Tibial artery (tissue), 4 donors: Measurements from ENCODE around the gene NFIB.

Experiments
- DNase-seq, 2 donors: peaks; one replicate each; pipeline ENCODE4 v3.0.0-alpha.2; 2019
- H3K27ac ChIP-seq, 2 donors: fragments of 200-600 bp; sonication (generic) in 1 of 2; 1 replicate in 1 of 2; 2 replicates in 1 of 2; pipeline ENCODE4 v1.5.1; 2018 to 2019; ENCODE audit warnings: mild to moderate bottlenecking in 1 of 2
- H3K27me3 ChIP-seq, 2 donors: fragments of 200-600 bp; sonication (generic) in 1 of 2; one replicate each; pipeline versions ENCODE4 v1.5.1 to v1.6.0; 2016 to 2019
- H3K36me3 ChIP-seq, 3 donors: fragments of 200-600 bp; sonication (generic) in 2 of 3; one replicate each; pipeline ENCODE4 v1.5.1; 2016 to 2019; ENCODE audit warnings: mild to moderate bottlenecking in 2 of 3
- H3K4me1 ChIP-seq, 4 donors: fragments of 200-600 bp; sonication (generic) in 2 of 4; 1 replicate in 3 of 4; 2 replicates in 1 of 4; pipeline ENCODE4 v1.5.1; 2016 to 2019
- H3K4me3 ChIP-seq, 2 donors: fragments of 200-600 bp; sonication (generic) in 1 of 2; 1 replicate in 1 of 2; 2 replicates in 1 of 2; pipeline ENCODE4 v1.5.1; 2018 to 2019; ENCODE audit warnings: mild to moderate bottlenecking in 2 of 2
- H3K9me3 ChIP-seq, 3 donors: fragments of 200-600 bp; sonication (generic) in 1 of 3; one replicate each; pipeline ENCODE4 v1.5.1; 2016 to 2019
- CTCF ChIP-seq, 2 experiments: fragments of 200-600 bp in 1 of 2; fragments of 450-650 bp in 1 of 2; IDR thresholded peaks; one replicate each; pipeline ENCODE4 v1.5.1; 2017 to 2019; ENCODE audit warnings: antibody characterized with exemption in 2 of 2, mild to moderate bottlenecking in 1 of 2, moderate library complexity in 1 of 2
- intact Hi-C: fragments of 100-400 bp; cut with DNase I; formaldehyde crosslinking; loops from one replicate; pipeline ENCODE4 v1.15.0; 2023; ENCODE audit warnings: low total_unique reads

The NFIB gene

DNA sequence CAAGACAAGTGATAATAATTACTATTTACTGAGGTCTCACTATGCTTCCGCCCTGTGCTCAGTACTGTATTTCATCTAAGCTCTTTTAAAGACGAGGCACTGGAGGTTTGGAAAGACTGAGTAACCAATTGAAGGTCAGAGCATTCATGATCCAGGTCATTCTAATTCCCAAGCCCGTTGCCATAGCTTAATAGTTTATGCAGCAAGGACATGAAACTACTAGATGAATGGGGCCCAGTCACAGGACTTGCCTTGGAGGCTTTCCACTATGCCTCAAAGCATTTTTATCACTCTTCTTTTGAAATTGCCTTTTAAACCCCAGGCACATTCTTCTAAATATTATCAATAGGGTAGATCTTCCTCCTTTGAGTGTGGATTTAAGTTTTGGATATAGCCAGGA lies 17.2 kb upstream of the NFIB start:
- Histone ChIP-seq H3K4me3 (no peak overlapping the region), H3K27ac (no peak overlapping the region), H3K27me3 (no peaks in the 10 kb centered on the region), H3K9me3 (no peaks in the 10 kb centered on the region), H3K4me1 (peaks cover 0 to 14% (median 7%) of the 10 kb centered on the region in 4 donors), H3K36me3 (no peaks in the 10 kb centered on the region)
- intact Hi-C loops: no loop called here
- TF ChIP-seq CTCF (IDR thresholded peaks at IDR 0.05): no peak
- no peak for DNase-seq

DNA sequence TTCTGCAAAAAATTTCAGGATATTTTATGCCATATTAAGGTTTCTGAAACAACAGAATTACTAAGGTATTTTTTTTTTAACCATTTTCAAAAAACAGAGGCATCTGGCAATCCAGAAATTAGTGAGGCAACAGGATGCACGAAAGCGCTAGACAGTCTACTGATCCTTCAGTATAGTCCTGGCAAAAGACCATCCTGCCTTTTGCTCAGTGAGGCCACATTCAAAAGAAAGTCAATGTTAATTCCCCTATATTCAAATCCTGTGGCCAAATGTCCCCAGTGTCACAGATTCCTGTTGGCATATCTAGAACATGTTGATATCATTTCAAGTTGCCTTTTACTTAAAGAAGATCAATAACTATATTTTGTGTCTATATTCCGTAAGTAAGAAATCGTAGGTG lies 13.1 kb upstream of the NFIB start:
- peak overlapping the region; percentile 15 to 99 for H3K27ac ChIP-seq
- intact Hi-C loops: loop anchor here (10.0 kb wide), 1 partner anchor 882 kb away; no protein-coding TSS in a partner anchor

GRCh38 chr9:14326264-14326826 lies 12.4 kb upstream of the NFIB start:
- no peak for DNase-seq
- Histone ChIP-seq H3K9me3 (no peaks in the 10 kb centered on the region), H3K4me1 (peaks cover 0 to 44% (median 9%) of the 10 kb centered on the region in 4 donors), H3K27me3 (no peaks in the 10 kb centered on the region), H3K36me3 (no peaks in the 10 kb centered on the region), H3K4me3 (no peak overlapping the region), H3K27ac (peak overlapping the region; percentile 31 to 99)
- intact Hi-C loops: loop anchor here (10.0 kb wide), 1 partner anchor 882 kb away; no protein-coding TSS in a partner anchor
- no peak for TF ChIP-seq CTCF (IDR thresholded peaks at IDR 0.05)

More for the DNA sequence above, 13.1 kb upstream of the NFIB start:
- TF ChIP-seq CTCF (IDR thresholded peaks at IDR 0.05): no peak
- no peaks in the 10 kb centered on the region for H3K27me3 ChIP-seq
- DNase-seq: no peak
- H3K4me1 ChIP-seq: peaks cover 0 to 41% (median 9%) of the 10 kb centered on the region in 4 donors
- H3K4me3 ChIP-seq: no peak overlapping the region
- no peaks in the 10 kb centered on the region for H3K9me3 ChIP-seq
- H3K36me3 ChIP-seq: no peaks in the 10 kb centered on the region

DNA sequence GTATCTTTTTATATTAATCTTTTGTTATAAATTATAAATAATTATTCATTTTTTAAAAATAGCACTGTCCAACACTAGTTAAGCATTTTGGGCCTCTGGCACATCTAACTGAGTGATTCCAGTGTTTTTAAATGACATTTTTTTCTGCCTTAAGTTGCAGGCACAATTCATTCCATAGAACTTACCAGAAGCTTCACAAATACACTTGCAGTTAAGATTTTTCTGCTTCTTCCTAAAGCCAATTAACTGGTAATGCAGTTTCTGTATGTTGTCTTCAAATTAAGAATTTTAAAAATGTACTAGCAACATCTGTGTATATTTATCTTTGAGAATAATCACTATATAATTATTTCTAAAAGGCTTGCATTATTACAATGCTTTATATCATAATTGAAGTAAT lies 11.2 kb upstream of the NFIB start:
- Histone ChIP-seq H3K4me1 (peaks cover 0 to 55% (median 10%) of the 10 kb centered on the region in 4 donors), H3K27me3 (no peaks in the 10 kb centered on the region), H3K4me3 (no peak overlapping the region), H3K36me3 (no peaks in the 10 kb centered on the region), H3K27ac (peak overlapping the region; percentile 99 to 100), H3K9me3 (no peaks in the 10 kb centered on the region)
- no peak for DNase-seq
- no peak for TF ChIP-seq CTCF (IDR thresholded peaks at IDR 0.05)
- intact Hi-C loops: loop anchor here (10.0 kb wide), 1 partner anchor 880 kb away; no protein-coding TSS in a partner anchor

DNA sequence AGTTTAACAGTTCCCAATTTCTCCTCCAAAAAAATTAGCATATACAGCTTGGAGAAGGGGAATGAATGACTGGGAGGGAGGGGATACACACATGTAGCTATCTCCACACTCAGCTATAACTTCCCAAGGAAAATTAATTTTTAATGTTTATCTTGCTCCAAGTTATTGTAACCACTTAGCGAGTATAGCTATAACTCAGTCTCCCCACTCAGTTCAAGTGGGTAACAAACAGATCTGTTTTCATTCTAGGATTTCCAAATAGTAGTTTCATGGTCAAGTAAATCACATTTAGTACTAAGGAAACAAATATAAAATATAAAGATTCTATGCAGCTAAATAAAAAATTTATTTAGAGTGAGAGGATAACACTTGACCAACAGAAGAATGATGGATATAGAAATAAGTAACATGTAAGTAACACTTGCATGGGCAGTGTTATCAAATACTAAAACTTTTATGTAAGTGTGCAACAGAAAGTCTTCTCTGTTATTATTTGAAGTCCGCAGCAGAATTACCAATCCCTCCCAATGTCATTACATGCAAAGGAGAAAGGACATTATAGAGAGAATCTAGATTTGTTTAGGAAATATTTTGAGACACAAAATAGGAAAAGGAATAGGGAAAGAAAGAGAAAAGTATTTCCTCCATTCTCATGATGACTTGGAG lies 10.2 kb upstream of the NFIB start:
- Histone ChIP-seq H3K9me3 (no peaks in the 10 kb centered on the region), H3K27ac (peak overlapping the region; percentile 99 to 100), H3K36me3 (no peaks in the 10 kb centered on the region), H3K4me3 (peak overlapping the region in 1 of 2 donors; percentile 94), H3K4me1 (peaks cover 0 to 65% (median 19%) of the 10 kb centered on the region in 4 donors), H3K27me3 (no peaks in the 10 kb centered on the region)
- no peak for TF ChIP-seq CTCF (IDR thresholded peaks at IDR 0.05)
- DNase-seq: no peak
- intact Hi-C loops: loop anchor here (2.0 to 10.0 kb wide), 2 partner anchors 23 to 879 kb away; no protein-coding TSS in a partner anchor
